Fibroblast of skin of left biceps (primary cell): Measurements from ENCODE around the gene FCGR2B.
"Not testable (repeated sequence)": the region's sequence is repeated elsewhere in the genome, so short reads cannot be mapped to it uniquely, and the experiment has no call there.

ENCODE experiments used
- DNase-seq, 2 experiments: peaks; one replicate each; pipeline ENCODE4 v3.0.0-alpha.2; 2013; ENCODE audit warnings: low read depth in 2 of 2

FCGR2B gene

GRCh38 chr1:161705537-161705936, 42.6 kb downstream of the FCGR2B start:
- no peak for DNase-seq

GRCh38 chr1:161706113-161706481, 43.2 kb downstream of the FCGR2B start:
- DNase-seq: peak in 1 of 2 experiments; percentile 33

- peak; percentile 88 to 89 for DNase-seq
Observed at GRCh38 chr1:161706482-161707347, 43.8 kb downstream of the FCGR2B start, which contains the start of gene FCRLA. Gene FCRLA, plus strand, starts transcription at chr1:161707229. Its CDS starts 36 bp downstream, at chr1:161707265.

GRCh38 chr1:161707503-161707902, 44.6 kb downstream of the FCGR2B start:
- no peak for DNase-seq

GRCh38 chr1:161709373-161709772, 46.4 kb downstream of the FCGR2B start:
- DNase-seq: no peak

GRCh38 chr1:161710560-161710959, 47.6 kb downstream of the FCGR2B start:
- DNase-seq: no peak

GRCh38 chr1:161718559-161719324, 55.8 kb downstream of the FCGR2B start:
- DNase-seq: no peak

- no peak for DNase-seq
Observed at GRCh38 chr1:161719325-161719611, 56.3 kb downstream of the FCGR2B start.

- no peak for DNase-seq
Observed at GRCh38 chr1:161720422-161720821, 57.5 kb downstream of the FCGR2B start.

- no peak for DNase-seq
Observed at GRCh38 chr1:161720956-161721737, 58.2 kb downstream of the FCGR2B start, which contains the start of gene FCRLB. Gene FCRLB, plus strand, starts transcription at chr1:161721544. Its CDS starts 1,129 bp downstream, at chr1:161722673.

GRCh38 chr1:161721738-161722343, 58.9 kb downstream of the FCGR2B start:
- no peak for DNase-seq

GRCh38 chr1:161722406-161722805, 59.5 kb downstream of the FCGR2B start:
- DNase-seq: no peak

GRCh38 chr1:161723459-161724141, 60.7 kb downstream of the FCGR2B start:
- DNase-seq: no peak

GRCh38 chr1:161725258-161725907, 62.4 kb downstream of the FCGR2B start:
- DNase-seq: not testable (repeated sequence)

GRCh38 chr1:161725908-161726472, 63.0 kb downstream of the FCGR2B start:
- DNase-seq: no peak

GRCh38 chr1:161726473-161727255, 63.7 kb downstream of the FCGR2B start:
- peak in 1 of 2 experiments; percentile 60 for DNase-seq

- peak in 1 of 2 experiments; percentile 64 for DNase-seq
Observed at GRCh38 chr1:161727256-161727924, 64.4 kb downstream of the FCGR2B start.
